Right atrium auricular region (tissue), 2 donors: ENCODE data around the gene ZCCHC8. TPM values are rescaled to one million over a fixed set of nuclear protein-coding genes. Genes with fewer than 3 reads are reported as not detected.

Source experiments
- DNase-seq: peaks from one replicate; pipeline ENCODE4 v3.0.0-alpha.2; 2019; ENCODE audit warnings: low spot score
- H3K27ac ChIP-seq, 2 donors: fragments of 200-600 bp; sonication (generic); 1 replicate in 1 of 2; 2 replicates in 1 of 2; pipeline ENCODE4 v1.5.1; 2016 to 2019
- H3K27me3 ChIP-seq, 2 donors: fragments of 200-600 bp; sonication (generic); one replicate each; pipeline versions ENCODE4 v1.5.1 to v1.6.0; 2017 to 2019
- H3K36me3 ChIP-seq: fragments of 200-600 bp; sonication (generic); one replicate; pipeline ENCODE4 v1.5.1; 2016
- H3K4me1 ChIP-seq, 2 donors: fragments of 200-600 bp; sonication (generic); one replicate each; pipeline versions ENCODE4 v1.5.1 to v1.6.0; 2017 to 2019
- H3K4me3 ChIP-seq, 2 donors: fragments of 200-600 bp; sonication (generic); 1 replicate in 1 of 2; 2 replicates in 1 of 2; pipeline ENCODE4 v1.5.1; 2017 to 2019; ENCODE audit warnings: mild to moderate bottlenecking in 1 of 2, moderate library complexity in 1 of 2
- H3K9me3 ChIP-seq, 2 donors: fragments of 200-600 bp; sonication (generic); one replicate each; pipeline ENCODE4 v1.5.1; 2019
- total RNA-seq, 2 donors: library from RNA; depleted of rRNA; stranded (reverse); fragments of >200 nt; gene quantifications; one replicate each; pipeline ENCODE4 v1.1.0, GENCODE V29; 2016
- TF ChIP-seq, protein P1 (sequence below), 2 donors: fragments of 200-600 bp; sonication (generic); IDR thresholded peaks; one replicate each; pipeline ENCODE4 v1.5.1; 2019; ENCODE audit warnings: antibody characterized with exemption in 2 of 2

Gene ZCCHC8
- total RNA-seq, 2 donors from 2014 or later = 7.5 to 9.6 TPM

DNA sequence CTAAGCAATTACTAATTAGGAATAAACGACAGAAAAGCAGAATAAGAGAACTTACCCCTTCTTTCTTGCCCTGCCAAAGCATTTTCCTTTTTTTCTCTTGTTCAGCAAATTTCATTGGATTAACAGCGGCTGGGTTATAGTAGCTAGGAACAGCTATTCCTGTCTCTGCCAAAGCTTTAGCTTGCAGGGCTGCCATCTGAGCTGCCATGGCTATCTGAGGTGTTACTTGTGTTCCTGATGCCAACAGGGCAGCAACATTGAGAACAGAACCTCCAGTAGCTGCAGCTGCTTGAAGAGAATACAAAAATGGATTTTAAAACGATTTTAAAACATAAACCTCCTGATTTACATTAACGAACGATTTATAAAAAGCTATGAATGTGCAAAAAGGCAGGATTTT, 7.4 kb upstream of the ZCCHC8 start:
- TF ChIP-seq, protein P1, sequence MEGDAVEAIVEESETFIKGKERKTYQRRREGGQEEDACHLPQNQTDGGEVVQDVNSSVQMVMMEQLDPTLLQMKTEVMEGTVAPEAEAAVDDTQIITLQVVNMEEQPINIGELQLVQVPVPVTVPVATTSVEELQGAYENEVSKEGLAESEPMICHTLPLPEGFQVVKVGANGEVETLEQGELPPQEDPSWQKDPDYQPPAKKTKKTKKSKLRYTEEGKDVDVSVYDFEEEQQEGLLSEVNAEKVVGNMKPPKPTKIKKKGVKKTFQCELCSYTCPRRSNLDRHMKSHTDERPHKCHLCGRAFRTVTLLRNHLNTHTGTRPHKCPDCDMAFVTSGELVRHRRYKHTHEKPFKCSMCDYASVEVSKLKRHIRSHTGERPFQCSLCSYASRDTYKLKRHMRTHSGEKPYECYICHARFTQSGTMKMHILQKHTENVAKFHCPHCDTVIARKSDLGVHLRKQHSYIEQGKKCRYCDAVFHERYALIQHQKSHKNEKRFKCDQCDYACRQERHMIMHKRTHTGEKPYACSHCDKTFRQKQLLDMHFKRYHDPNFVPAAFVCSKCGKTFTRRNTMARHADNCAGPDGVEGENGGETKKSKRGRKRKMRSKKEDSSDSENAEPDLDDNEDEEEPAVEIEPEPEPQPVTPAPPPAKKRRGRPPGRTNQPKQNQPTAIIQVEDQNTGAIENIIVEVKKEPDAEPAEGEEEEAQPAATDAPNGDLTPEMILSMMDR (IDR thresholded peaks at IDR 0.05) = no peak
- no peak for DNase-seq
- Histone ChIP-seq H3K4me1 (peaks cover 0 to 6% of the 10 kb centered on the region in 2 donors), H3K36me3 (peaks cover 98% of the 10 kb centered on the region), H3K4me3 (no peak overlapping the region), H3K9me3 (no peaks in the 10 kb centered on the region), H3K27ac (no peak overlapping the region), H3K27me3 (no peaks in the 10 kb centered on the region)

DNA sequence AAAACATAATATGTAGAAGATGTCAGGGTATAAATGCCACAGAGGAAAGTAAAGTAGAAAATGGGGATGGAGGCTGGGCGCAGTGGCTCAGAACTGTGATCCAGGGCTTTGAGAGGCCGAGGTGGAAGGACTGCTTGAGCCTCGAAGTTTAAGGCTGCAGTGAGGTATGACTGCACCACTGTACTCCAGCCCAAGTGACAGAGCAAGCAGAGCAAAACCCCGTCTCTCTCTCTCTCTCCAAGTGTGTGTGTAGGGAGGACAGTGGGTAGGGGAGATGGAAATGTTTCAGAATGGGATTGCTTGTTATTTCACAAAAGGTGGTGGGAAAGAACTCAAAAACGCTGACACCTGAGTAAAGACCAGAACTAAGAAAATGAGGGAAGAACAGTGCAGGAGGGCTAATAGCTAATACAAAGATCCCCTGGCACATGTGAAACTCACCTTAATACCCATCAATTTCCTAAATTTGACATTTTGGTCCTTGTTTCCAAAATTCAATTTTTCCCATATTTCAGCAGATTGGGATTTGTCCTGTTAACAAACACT, 5.7 kb upstream of the ZCCHC8 start:
- Histone ChIP-seq H3K27ac (no peak overlapping the region), H3K4me3 (no peak overlapping the region), H3K9me3 (no peaks in the 10 kb centered on the region), H3K27me3 (no peaks in the 10 kb centered on the region), H3K36me3 (peaks cover 84% of the 10 kb centered on the region), H3K4me1 (peaks cover 0 to 6% of the 10 kb centered on the region in 2 donors)
- TF ChIP-seq, protein P1 (IDR thresholded peaks at IDR 0.05) = no peak
- DNase-seq = no peak

DNA sequence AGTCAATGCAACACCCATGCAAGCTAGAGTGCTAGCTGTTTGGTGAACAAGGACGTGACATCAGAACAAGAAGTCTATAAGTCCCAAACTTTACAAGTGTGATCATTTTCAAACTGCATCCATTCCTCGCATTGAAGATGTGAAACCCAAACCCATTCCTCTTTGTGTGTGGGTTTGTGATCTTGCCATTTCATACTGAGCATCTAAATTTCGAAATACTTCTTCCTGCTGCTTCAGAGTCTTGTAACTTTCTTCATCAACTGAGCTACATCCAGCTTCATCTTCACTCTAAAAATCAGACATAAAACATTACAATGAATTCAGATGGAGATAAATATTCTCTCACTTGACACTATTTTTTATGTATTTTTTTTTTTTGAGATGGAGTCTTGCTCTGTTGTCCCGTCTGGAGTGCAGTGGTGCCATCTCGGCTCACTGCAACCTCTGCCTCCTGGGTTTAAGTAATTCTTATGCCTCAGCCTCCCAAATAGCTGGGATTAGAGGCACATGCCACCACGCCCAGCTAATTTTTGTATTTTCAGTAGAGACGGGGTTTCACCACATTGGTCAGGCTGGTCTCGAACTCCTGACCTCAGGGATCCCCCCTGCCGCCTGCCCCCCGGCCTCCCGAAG, 4.8 kb upstream of the ZCCHC8 start:
- H3K36me3 ChIP-seq = peaks cover 75% of the 10 kb centered on the region
- no peak for DNase-seq

DNA sequence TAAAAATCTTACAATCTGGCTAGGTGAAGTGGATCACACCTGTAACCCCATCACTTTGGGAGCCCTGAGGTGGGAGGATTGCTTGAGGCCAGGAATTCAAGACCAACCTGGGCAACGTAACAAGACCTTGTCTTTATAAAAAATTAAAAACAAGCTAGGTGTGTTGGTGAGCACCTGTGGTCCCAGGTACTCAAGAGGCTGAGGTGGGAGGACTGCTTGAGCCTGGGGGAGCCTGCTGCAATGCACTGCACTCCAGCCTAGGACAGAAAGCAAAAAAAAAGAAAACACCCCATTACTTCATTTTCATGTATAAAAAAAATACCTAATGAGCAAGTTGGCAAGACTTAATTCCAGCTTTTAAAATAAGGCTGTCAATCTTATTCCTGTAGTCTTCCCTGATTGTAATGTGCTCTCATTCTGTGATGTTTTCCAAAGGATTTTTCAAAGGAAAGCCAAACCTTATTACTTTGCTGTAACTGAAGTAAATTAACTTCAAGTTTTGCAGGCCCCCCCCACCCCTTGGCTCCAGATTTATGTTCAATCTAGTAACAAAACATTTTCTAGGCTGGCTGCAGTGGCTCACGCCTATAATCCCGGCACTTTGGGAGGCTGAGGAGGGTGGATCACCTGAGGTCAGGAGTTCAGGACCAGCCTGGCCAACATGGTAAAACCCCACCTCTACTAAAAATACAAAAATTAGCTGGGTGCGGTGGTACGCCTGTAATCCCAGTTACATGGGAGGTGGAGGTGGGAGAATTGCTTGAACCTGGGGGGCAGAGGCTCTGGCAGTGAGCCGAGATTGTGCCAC, 3.3 kb upstream of the ZCCHC8 start:
- DNase-seq = no peak
- Histone ChIP-seq H3K27me3 (no peaks in the 10 kb centered on the region), H3K27ac (no peak overlapping the region), H3K9me3 (no peaks in the 10 kb centered on the region), H3K36me3 (peaks cover 59% of the 10 kb centered on the region), H3K4me1 (peaks cover 0 to 18% of the 10 kb centered on the region in 2 donors), H3K4me3 (no peak overlapping the region)
- TF ChIP-seq, protein P1 (IDR thresholded peaks at IDR 0.05) = no peak

More for the DNA sequence above, 4.8 kb upstream of the ZCCHC8 start:
- H3K4me1 ChIP-seq = peaks cover 0 to 11% of the 10 kb centered on the region in 2 donors
- H3K4me3 ChIP-seq = no peak overlapping the region
- TF ChIP-seq, protein P1 (IDR thresholded peaks at IDR 0.05) = no peak
- no peaks in the 10 kb centered on the region for H3K27me3 ChIP-seq
- no peaks in the 10 kb centered on the region for H3K9me3 ChIP-seq
- H3K27ac ChIP-seq = no peak overlapping the region

DNA sequence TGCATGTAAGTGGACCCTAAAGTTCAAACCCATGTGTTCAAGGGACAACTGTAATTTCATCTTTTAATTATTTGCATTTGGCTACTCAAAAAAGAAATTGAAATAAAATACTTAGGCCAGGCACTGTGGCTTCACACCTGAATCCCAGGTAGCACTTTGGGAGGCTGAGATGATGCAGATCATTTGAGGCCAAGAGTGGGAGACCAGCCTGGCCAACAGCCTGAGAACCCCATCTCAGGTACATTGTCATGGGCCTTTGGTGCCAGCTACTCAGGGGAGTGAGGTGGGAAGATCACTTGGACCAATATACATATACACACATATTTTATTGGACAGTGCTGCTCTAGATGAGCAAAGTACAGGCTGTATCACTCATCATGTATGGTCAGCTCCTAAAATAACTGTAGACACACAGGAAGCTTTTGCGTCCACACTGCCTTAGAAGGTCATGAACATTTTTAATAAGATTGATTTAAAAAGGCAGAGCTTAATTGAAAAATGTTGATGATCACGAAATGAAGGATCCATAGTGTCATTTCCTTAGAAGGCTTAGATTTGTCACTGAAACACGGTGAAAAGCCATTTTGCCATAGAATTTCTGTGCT, 2.5 kb upstream of the ZCCHC8 start:
- peaks cover 0 to 24% of the 10 kb centered on the region in 2 donors for H3K4me1 ChIP-seq
- no peaks in the 10 kb centered on the region for H3K27me3 ChIP-seq
- H3K9me3 ChIP-seq = no peaks in the 10 kb centered on the region
- H3K4me3 ChIP-seq = no peak overlapping the region
- no peak overlapping the region for H3K27ac ChIP-seq
- DNase-seq = no peak
- peaks cover 52% of the 10 kb centered on the region for H3K36me3 ChIP-seq
- TF ChIP-seq, protein P1 (IDR thresholded peaks at IDR 0.05) = no peak
